ENCODE data around the gene KCNJ18.
"Not testable (repeated sequence)": the region's sequence is repeated elsewhere in the genome, so short reads cannot be mapped to it uniquely, and the experiment has no call there.

The KCNJ18 gene

DNA sequence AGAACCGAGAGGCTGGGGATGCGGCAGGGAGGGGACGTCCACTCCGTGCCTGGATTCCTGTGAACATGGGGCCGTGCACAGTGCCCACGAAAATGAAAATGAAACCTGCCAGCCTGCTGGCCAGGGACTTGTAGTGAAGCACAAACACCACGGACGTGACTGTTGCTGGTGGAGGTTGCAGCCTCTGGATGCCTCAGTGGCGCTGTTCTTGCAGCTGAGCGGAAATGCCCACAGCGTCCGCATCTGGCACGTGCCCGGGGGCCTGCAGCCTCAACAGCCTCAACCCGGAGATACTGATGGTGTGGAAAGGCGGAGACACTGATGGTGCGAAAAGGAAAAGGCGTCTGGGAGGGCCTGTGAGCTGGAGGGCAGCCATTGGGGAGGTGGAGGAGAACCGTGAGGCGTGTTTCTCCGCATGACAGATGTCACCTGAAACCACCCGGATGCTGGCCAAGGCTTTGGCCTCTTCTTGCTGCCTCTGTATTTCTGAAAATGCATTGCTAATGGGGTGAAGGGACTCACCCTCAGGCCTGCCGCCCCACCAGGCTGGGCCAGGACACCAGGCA, 44.8 kb downstream of the KCNJ18 start:
- DNase-seq = not testable (repeated sequence)

DNA sequence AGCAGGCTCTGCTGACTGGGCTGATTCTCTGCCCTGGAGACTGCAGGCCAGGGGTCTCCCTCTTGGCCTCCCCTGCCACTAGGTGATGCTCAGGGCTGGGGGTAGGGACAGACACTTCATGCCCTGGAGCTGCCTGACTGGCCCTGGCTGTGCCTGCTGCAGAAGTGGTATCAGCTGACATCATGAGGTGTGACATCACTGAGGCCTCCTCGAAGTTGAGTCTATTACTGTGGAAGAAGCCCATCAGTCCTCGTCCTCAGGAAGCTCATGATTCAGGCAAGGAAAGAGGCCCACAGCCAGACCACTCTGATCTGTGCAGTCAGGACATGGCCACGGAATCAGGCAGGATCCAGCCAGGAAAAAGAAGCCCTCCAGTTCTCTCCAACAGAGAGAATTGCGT, 45.9 kb downstream of the KCNJ18 start:
- DNase-seq = not testable (repeated sequence)

DNA sequence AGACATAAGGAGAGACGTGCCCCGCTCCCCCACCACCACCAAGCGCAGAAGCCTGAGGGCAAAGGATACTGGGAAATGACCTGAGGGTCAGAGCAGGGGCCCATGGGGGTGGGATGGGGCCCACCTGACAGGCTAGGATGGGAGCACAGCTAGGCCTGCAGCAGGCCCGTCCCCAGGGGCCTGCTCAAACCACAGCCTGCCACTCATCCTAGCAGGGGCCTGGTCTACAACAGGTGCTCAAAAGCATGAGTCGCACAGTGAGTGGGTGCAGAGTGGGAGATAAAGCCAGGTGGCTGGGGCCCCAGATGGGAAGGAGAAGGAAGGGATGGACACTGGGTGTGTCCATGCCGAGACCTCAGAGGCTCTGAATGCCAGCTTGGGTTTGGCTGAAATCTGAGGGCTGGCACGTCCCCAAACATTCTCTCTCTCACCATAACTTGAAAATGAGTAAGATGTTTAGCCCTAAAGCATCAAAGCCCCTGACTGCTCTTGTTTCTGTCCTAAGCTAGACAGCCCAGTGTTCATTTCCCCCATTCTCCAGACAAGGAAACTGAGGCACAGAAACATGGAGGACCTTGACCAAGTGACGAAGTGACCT, 46.7 kb downstream of the KCNJ18 start:
- DNase-seq = not testable (repeated sequence)

DNA sequence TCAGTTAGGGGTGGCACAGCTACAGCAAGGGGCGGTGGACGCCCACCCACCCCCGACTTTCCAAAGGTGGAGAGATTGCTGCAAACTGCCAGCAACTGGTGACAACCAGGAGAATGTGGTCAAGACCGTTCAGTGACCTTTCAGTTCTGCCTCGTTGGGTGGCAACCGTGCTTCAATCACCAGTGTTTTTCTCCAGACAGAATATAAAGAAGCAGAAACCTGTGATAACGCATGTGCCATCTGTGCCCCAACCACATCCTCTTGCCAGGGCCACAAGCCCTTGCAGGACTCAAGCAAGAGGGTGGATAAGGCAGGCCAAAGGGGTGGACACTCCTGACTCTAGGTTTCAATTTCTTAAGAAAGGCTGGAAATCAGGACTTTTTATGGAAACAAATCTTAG, 47.2 kb downstream of the KCNJ18 start:
- DNase-seq = not testable (repeated sequence)

DNA sequence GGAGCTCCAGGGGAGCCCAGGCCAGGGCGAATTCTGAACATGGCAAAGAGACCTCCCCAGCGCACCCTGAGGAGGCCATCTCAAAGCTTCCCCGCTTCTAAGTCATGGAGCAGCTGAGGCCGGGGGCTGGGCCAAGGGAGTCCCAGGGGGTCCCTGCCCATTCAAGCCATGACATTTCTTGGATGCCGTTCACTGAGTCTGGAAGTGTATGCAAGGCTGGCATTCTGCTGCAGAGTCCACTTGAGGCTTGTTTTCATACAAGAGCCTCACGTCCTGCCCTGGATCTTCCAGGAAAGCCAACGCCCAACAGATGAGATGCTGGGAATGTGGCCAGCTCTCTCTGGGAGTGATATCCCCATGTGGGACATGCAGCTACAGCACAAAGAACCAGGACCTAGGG, 48.5 kb downstream of the KCNJ18 start:
- DNase-seq = not testable (repeated sequence)

DNA sequence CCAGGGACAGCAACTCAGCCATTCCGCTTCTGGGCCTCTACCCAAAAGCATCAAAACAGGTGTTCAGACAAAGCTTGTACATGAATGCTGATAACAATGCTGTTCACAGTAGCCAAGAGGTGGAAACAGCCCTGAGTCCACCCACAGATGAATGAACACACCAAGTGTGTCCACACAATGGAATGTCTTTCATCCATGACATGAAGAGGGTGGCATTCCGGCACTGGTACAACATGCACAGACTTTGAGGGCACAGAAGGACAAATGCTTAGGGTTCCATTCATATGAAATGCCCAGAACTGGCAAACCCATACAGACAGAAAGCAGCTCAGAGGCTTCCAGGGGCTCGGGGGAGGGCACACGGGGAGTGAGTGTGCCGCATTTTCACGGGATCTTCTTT, 49.2 kb downstream of the KCNJ18 start:
- DNase-seq = not testable (repeated sequence)

DNA sequence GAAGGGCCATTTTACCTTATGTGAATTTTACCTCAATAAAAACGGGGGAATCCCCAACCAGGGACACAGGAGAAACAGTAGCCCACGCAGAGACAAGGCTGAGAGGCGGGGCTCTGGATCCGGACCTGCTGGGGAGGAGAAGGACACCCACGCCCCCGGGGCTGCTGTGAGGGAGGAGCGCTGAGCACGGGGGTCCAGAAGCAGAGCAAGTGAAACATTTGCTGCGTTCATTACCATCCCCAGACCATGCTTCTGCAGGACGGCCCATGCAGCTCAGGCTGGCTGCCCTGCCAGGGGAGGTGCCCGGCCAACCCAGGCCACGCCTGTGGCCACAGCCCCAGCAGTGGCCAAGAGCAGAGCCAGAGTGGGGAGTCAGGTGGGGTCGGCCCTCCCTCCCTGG, 50.0 kb downstream of the KCNJ18 start:
- no peak for DNase-seq

DNA sequence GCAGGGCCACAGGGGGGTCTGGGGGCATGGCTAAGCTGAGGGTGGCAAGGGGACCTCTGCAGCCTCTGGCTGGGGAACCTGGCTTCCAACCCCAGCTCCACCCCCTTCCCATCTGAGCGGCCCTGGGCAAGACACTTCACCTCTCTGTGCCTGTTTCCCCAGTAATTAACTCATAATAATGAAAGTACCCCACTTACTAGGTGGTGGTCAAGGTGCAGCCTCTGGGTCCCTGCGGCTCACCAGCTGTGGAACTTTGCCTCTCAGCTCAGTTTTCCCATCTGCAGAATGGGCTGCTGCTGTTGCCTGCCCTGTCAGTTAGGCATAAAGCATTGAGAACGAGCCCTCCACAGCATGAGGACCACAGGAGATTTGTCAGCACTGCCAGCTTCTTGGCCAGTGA, 51.8 kb downstream of the KCNJ18 start:
- DNase-seq = not testable (repeated sequence)

DNA sequence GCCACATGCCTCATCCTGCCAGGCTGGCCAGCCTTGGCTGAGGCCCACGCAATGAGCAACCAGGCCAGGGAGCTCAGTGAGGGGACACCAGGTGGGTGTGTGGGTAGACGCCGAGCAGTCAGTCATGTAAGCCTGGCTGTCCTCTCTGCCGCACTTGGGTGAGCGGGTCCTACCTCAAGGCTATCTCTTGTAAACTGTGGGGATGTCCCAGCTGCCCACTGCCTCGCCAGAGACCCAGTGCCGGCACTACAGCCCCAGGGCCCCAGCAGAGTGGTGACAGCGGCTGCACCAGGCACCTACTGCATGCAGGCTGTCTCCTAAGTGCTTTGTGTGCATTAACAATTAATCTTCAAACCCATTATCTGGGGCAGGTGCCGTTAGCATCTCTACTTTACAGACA, 52.3 kb downstream of the KCNJ18 start:
- not testable (repeated sequence) for DNase-seq

DNA sequence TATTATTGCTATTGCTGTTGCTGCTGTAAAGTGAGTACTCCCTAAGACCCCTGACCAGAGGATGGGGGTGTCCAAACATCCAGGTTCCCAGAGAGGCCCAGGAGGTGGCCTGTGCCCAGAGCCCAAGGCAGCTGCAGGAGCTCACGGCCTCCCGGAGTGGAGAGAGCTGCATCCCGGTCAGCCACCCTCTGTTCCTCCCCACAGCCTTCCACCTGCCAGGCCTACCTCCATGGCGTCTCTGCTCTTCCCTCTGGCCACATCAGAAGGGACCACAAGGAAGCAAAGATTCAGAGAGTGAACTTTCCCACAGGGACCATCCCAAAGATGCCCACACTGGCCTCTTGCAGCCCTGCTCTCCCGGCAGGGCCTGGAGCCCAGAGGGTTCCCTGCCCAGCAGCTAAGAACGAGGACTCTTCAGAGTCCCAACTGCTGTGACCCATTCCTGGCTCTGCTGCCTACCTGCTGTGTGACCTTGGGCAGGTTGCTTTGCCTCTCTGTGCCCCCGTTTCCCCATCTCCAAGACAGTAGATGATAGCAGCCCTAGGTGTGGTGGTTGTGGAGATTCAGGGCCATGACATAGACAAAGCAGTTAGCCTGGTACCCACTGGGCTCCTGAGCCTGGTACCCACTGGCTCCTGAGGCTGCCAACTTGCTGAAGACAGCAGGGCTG, 53.2 kb downstream of the KCNJ18 start:
- not testable (repeated sequence) for DNase-seq

DNA sequence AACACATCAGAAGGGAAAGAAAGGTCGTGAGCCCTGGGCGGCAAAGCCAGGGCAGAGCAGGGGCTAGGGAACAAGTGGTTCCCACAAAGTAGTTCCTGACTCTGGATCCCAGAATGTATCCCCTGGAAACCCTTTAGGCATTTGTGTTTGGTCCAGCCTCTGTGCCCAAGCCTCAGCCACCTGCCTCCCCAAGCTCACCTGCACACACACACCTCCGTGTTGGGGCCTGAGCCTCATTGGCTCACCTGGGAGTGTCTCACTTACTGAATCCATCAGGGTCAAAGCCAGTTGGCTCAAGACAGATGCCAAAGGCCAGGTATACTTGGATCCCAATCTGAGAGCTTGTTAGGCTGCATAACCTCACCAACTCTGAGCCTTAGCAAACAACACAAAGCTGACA, 54.1 kb downstream of the KCNJ18 start:
- not testable (repeated sequence) for DNase-seq

DNA sequence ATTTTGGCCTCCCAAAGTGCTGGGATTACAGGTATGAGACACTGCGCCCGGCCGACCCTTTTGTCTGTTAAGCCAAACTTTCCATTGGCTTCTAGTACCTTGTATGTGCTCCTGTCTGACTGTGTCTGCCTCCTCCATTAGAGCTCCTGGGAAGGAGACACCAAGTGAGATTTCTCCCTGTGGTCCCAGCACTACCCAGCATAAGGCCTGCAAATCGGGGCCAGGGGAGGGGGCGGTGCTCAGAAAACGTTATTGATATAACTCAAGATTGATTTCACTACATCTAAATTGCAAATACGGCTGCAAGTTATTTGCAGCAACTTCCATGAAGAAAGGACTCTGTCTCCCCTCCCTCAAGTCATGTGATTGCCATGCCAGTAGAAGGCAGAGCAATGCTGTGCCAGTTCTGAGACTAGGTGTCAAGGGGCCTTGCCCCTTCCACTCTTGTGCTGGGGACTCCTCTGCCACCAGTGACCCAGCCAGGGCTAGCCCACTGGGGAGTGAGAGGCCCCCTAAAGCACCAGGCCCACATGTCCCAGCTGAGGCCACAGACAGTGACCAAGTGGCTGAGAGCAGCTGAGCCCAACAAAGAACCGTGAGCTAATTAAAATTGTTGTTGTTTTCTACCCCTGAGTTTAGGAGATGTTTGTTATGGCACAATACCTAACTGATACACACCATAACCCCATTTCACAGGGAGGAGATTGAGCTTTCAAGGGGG, 55.0 kb downstream of the KCNJ18 start:
- DNase-seq = not testable (repeated sequence)

DNA sequence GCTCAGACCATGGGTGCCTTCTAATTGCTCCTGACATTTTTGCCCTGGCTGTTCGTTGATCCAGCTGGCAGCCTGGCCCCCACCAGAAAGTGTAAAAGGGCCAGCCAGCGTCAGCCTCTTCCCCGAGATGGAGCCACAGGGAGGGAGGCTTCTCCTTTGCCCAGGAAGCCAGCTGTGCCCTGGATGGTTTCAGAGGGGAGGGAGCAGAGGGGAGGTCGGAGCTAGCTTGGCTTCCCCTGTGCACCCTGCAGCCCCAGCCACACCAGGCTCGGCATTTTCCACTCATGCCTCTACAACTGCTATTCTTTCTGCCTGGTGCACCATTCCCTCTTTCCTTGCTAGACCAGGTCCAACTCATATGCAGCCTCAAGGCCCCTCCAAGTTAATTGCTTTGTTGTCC, 56.4 kb downstream of the KCNJ18 start:
- not testable (repeated sequence) for DNase-seq

DNA sequence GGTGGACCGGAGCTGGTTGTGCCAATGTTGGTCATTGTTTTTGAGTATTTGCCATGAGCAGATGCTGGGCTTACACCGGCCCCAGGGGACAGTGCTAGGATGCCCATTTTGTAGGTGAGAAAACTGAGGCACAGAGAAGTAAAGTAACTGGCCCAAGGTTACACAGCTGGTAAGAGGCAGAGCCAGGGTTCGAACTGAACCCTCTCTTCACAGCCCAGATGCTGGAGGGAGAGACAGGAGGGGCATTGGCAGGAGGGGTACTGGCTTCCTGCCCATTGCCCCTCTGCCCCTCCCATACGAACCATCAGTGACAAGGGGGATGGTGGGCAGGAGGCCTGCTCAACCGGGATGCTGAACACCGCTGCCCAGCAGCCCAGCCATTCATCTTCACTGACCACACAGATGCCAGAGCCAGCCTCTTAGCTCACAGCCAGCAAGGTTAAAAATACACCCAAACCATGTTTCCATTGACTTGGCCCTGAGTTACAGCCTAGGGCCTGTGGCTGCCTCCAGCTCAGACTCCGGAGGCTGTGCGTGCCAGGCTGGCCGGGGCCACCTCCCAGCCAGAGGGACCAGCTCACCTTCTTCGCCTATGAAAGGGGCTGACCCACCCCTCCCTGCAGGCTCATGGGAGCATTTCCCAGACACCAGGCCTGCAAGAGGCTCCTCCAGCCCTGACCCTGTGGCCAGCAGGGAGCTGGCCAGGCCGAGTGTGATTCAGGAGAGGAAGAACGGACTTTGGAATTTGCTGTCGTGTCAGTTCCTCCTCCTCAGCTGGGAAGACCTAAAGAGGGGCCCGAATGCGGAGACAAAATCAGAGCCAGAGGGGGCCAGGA, 57.6 kb downstream of the KCNJ18 start:
- DNase-seq = not testable (repeated sequence)

DNA sequence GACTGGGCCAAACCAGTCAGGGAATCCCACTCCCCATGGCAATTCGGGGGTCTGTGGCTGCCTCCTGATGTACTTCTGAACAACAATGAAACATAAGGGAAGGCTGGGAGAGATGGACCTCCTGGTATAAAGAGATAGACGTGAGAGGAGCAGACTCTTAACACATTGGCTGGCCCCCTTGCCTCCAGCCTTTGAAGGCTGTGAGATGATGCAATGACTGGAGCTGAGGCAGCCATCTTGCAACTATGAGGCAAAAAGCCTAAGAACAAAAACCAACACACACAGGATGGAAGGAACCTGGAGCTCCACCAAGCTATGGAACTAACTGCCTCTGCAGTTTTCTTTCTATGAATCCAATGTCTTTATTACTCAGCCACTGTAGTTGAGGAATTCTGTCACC, 58.8 kb downstream of the KCNJ18 start:
- DNase-seq = not testable (repeated sequence)
